Esophagus mucosa (tissue), 1 donor: Measurements from ENCODE around the gene SCMH1. TPM values are rescaled to one million over a fixed set of nuclear protein-coding genes. Genes with fewer than 3 reads are reported as not detected.
"Not testable (repeated sequence)": the region's sequence is repeated elsewhere in the genome, so short reads cannot be mapped to it uniquely, and the experiment has no call there.

Experiments
- ATAC-seq: fragments of 200-7000 bp; cut with Tn5 transposase; one replicate; pipeline ENCODE4 v1.9.1; 2020
- total RNA-seq: library from RNA; stranded (reverse); gene quantifications from one replicate; pipeline ENCODE4 v1.2.4, GENCODE V29; 2023
- donor health status: DM: yes; HTN: yes; CAD: no.

SCMH1 gene
- total RNA-seq, 1 donor from 2014 or later: 13.0 TPM

DNA sequence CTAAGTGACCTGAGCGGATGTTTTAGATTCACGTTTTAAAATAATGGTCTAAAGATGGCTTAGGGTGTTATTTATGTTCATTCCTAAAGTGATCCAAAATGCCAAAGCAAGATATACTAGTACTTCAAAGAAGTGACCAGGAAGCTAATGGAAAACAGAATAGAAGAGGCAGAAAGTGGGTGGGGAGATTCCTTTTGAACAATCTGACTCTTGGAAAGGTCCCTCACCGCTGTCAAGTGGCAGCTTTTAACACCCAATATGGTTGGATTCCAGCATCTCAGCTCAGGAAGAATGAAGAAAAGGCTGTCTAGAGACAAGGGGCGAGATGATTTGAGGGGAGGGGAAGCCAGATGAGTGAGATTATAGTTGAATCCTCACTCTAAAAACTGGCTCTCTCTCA is 90.3 kb downstream of the SCMH1 start:
- no peak for ATAC-seq

- no peak for ATAC-seq
Measured at GRCh38 chr1:41149570-41149969, 92.5 kb downstream of the SCMH1 start.

DNA sequence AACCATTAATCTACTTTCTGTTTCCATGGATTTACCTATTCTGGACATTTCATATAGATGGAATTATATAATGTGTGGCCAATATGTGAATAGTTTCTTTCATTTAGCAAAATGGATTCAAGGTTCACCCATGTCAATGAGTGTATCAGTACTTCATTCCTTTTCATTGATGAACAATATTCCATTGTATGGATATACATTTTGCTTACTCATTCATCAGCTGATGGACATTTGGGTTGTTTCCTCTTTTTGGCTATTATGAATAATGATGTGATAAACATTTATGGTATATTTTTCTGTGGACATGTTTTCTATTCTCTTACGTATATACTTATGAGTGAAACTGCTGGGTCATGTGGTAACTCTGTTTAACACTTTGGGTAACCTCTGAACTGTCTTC is 97.8 kb downstream of the SCMH1 start:
- no peak for ATAC-seq

- no peak for ATAC-seq
Measured at GRCh38 chr1:41138549-41138948, 103.6 kb downstream of the SCMH1 start.

DNA sequence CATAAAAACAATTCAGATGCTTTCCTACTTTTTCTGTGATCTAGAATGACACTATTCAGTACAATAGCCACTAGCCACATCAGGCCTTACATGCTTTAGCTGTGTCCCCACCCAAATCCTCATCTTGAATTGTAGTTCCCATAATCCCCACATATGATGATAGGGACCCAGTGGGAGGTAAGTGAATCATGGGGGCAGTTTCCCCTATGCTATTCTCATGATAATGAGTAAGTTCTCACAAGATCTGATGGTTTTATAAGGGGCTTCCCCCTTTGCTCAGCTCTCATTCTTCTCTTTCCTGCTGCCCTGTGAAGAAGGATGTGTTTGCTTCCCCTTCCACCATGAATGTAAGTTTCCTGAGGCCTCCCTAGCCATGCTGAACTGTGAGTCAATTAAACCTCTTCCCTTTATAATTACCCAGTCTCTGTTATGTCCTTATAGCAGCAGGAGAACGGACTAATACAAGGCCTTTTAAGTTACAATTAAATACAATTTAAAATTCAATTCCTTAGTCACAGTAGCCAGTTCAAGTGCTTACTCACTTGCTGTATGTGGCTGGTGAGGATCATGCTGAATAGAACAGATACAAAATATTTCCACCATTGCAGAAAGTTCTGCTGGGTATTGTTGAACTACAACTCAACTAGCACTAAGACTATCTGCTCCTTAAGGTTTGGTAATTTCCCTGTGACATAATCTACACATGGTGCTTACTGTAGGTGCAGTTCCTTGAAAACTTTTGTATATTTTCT is 106.7 kb downstream of the SCMH1 start:
- no peak for ATAC-seq

GRCh38 chr1:41134325-41134724 is 107.8 kb downstream of the SCMH1 start:
- ATAC-seq: not testable (repeated sequence)

GRCh38 chr1:41122851-41123518 is 119.1 kb downstream of the SCMH1 start:
- ATAC-seq: peak; percentile 96

DNA sequence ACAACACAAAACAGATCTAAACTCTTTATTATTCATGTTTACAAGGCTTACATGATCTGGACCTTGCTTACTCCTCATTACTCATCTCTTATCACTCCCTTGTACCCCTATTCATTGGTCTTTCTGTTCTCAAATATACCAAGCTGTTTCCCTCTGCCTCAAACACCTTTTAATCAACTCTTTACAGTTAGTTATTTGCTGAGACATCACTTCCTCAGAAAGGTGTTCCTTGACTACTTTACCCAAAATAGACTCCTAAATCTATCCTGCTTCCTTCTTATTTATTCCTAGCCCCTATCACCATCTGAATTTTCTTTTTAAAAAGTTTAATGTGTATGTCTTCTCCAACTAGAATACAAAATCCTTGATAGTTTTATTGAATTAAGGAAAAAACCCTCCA is 120.0 kb downstream of the SCMH1 start:
- no peak for ATAC-seq

DNA sequence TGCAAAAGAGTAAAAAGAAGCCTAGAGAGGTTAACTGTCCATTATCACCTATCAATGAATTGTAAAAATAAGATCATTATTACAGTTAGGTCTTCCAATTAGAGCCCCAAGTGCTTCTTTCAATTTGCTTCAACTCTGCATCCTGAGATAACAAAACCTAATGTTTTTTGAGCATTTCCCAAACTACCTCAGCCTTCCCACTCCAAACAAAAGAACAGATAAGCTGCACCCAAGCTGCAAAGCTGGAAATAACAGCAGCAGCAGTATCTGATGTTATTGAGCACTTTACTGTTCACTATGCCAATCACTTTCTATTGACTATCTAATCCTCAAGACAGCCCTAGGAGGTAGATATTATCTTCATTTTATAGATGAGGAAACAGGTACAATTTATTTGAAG is 123.5 kb downstream of the SCMH1 start:
- no peak for ATAC-seq

- not testable (repeated sequence) for ATAC-seq
Measured at GRCh38 chr1:41117241-41117640, 124.9 kb downstream of the SCMH1 start.

DNA sequence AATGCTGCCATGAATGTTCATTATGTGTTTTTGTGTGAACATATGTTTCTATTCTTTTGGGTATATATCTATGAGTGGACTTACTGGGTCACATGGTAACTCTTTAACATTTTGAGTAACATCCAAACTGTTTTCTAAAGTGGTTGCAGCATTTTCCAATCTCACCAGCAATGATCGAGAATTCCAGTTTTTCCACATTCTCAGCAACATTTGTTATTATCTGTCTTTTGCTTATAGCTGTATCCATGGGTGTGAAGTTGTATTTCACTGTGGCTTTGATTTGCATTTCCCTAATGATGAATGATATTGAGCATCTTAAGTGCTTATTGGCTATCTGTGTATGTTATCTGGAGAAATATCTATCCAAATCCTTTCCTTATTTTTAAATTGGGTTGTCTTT is 131.4 kb downstream of the SCMH1 start:
- ATAC-seq: no peak

GRCh38 chr1:41110286-41110685 is 131.8 kb downstream of the SCMH1 start:
- ATAC-seq: no peak

DNA sequence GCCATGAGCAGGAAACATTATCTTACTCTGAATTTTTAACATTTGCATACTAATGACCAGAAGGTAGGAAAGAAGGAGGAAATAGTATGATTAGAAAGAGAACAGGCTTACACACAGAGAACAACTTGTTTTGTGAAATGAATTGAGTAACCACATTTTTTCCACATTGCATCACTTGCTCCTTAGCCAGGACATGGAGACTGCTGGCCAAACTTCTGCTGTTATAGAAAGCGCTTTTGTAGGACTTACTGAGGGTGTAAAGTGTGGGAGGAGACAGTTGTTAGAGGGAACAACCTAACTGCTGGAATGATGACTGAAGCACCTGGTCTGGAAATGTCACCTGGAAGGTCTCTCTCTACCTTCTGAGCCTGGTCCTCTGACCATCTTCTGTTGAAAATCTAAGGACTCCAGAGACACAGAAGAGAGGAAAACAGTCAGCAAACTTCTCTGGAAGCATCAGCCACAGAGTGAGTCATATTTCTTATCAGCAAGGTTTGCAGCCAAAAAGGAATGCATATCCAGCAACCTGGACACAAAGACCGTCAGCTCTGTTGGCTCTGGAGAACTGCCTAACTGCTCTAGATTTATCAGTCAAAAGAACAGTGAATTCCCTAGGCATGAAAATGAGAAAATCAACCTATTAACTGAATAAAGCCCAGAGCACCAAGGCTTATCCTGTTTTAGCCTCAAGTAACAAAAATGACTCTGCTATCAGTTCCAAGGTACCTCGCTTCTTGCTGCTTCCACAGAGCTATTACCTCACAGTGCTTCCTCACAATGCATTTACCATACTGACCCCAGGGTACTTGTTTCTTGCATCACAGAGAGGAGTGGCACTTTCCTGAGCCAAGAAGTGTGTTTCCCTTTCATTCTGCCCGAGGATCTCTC is 132.6 kb downstream of the SCMH1 start:
- peak; percentile 91 for ATAC-seq

GRCh38 chr1:41108696-41109275 is 133.3 kb downstream of the SCMH1 start:
- no peak for ATAC-seq

DNA sequence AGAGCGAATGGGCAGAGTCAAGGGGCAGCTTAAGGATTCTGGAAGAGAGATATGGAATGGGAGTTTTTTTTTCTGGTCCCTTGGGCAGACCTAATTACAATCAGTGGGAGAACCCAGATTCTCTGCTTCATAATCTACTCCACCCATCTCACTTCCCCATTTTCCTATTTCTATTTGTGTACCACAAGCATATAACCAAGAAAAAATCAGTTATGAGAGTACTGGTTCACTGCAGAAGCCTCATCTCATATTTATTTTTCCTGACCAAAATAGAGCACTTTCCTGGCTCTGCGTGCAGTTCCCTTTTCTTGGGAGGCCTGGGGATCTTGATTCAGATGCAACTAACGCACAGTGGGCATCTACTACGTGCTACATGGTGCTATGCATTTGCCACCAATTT is 138.3 kb downstream of the SCMH1 start:
- no peak for ATAC-seq

GRCh38 chr1:41102653-41103052 is 139.5 kb downstream of the SCMH1 start:
- ATAC-seq: no peak

- peak; percentile 51 for ATAC-seq
Measured at GRCh38 chr1:41101950-41102607, 140.0 kb downstream of the SCMH1 start.

GRCh38 chr1:41101076-41101475 is 141.0 kb downstream of the SCMH1 start:
- ATAC-seq: no peak

GRCh38 chr1:41100170-41100569 is 141.9 kb downstream of the SCMH1 start:
- no peak for ATAC-seq

GRCh38 chr1:41098730-41099460 is 143.2 kb downstream of the SCMH1 start:
- ATAC-seq: no peak

GRCh38 chr1:41097105-41097504 is 145.0 kb downstream of the SCMH1 start:
- no peak for ATAC-seq

DNA sequence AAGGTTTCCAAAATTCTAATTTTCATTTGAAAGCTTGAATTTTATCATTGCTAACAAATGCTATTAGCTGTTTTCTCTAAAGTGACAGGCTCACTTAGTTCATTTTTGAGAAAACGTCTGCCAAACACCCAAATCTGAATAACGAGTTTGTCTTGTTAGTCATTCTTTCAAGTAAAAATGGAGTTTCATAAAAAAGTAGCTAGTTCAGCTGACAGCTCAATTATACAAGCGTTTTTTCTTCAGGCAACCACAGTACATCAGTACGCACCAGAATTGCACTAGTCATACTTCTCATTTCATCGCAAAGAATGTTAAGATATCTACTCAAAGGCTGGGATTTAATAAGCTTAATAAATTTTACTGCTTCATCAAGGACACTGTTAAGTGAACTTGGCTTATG is 148.3 kb downstream of the SCMH1 start:
- no peak for ATAC-seq
